CD4-positive, alpha-beta T cell (primary cell): ENCODE data around the gene FAM3A. TPM values are rescaled to one million over a fixed set of nuclear protein-coding genes. Genes with fewer than 3 reads are reported as not detected.

ENCODE experiments used
- ATAC-seq: fragments of 200-7000 bp; cut with Tn5 transposase; one replicate; pipeline ENCODE4 v1.10.0; 2022; ENCODE audit warnings: mild to moderate bottlenecking; ENCODE audit not compliant: poor library complexity
- CTCF ChIA-PET: fragments of 350-600 bp; sonication (Branson Sonifier 250); formaldehyde crosslinking; loops from one replicate; lab custom pipeline; 2021; ENCODE audit warnings: antibody characterized with exemption, inconsistent platforms; lab: Charles Lee
- POLR2A ChIA-PET: fragments of 350-600 bp; sonication (Branson Sonifier 250); formaldehyde crosslinking; loops from one replicate; lab custom pipeline; 2021; ENCODE audit warnings: antibody characterized with exemption, inconsistent platforms; lab: Charles Lee
- DNase-seq, 14 experiments: peaks; one replicate each; pipeline ENCODE4 v3.0.0-alpha.2; 2013 to 2020; ENCODE audit warnings: mixed read lengths in 2 of 14
- H3K27ac ChIP-seq, 2 donors: one replicate each; pipeline versions ENCODE4 v1.5.1 to v1.7.0; 2013; ENCODE audit warnings: low read length in 2 of 2, low read depth in 1 of 2, mild to moderate bottlenecking in 1 of 2
- H3K27me3 ChIP-seq, 2 experiments: 1 replicate in 1 of 2; 2 replicates in 1 of 2; pipeline versions ENCODE4 v1.6.1 to v1.7.0; 2013; ENCODE audit warnings: low read length in 2 of 2, control low read depth in 1 of 2, mild to moderate bottlenecking in 1 of 2, moderate library complexity in 1 of 2; ENCODE audit not compliant: insufficient read depth in 2 of 2, control insufficient read depth in 1 of 2
- H3K36me3 ChIP-seq: one replicate; pipeline ENCODE4 v1.6.1; 2013; ENCODE audit warnings: low read length, control low read depth; ENCODE audit not compliant: insufficient read depth
- H3K4me1 ChIP-seq: one replicate; pipeline ENCODE4 v1.6.1; 2013; ENCODE audit warnings: low read length, control low read depth; ENCODE audit not compliant: insufficient read depth
- H3K4me3 ChIP-seq: one replicate; pipeline ENCODE4 v1.5.1; 2013; ENCODE audit warnings: mild to moderate bottlenecking, low read length, moderate library complexity
- H3K9me3 ChIP-seq, 2 experiments: 1 replicate in 1 of 2; 2 replicates in 1 of 2; pipeline versions ENCODE4 v1.6.1 to v1.7.0; 2013; ENCODE audit warnings: low read length in 2 of 2, mild to moderate bottlenecking in 2 of 2, control low read depth in 1 of 2, moderate library complexity in 1 of 2; ENCODE audit not compliant: control insufficient read depth in 1 of 2, insufficient read depth in 1 of 2
- H3K27ac Mint-ChIP-seq: one replicate; pipeline ENCODE4 v1.8.0; 2020; ENCODE audit warnings: mixed read lengths
- H3K27me3 Mint-ChIP-seq: one replicate; pipeline ENCODE4 v1.8.0; 2021; ENCODE audit warnings: mixed read lengths
- H3K36me3 Mint-ChIP-seq: one replicate; pipeline ENCODE4 v1.8.0; 2021; ENCODE audit warnings: low read depth, mixed read lengths
- H3K4me1 Mint-ChIP-seq: one replicate; pipeline ENCODE4 v1.8.0; 2021; ENCODE audit warnings: low read depth, mixed read lengths
- H3K4me3 Mint-ChIP-seq: one replicate; pipeline ENCODE4 v1.8.0; 2020; ENCODE audit warnings: mild to moderate bottlenecking, mixed read lengths
- H3K9me3 Mint-ChIP-seq: one replicate; pipeline ENCODE4 v1.8.0; 2020; ENCODE audit warnings: mixed read lengths
- intact Hi-C, 2 experiments: fragments of 100-400 bp; cut with DNase I in 1 of 2; cut with micrococcal nuclease in 1 of 2; formaldehyde crosslinking; loops; one replicate each; pipeline versions ENCODE4 v1.15.1 to v1.9.0; 2023 to 2025; cut with DNase I, micrococcal nuclease
- total RNA-seq, 174 experiments: library from RNA in 2 of 174; stranded (reverse) in 2 of 174; gene quantifications; one replicate each; pipeline ENCODE4 v1.2.3 and lab custom pipeline; 2021 to 2026
- TF ChIP-seq, protein P1 (sequence below): fragments of 200-600 bp; IDR thresholded peaks from one replicate; pipeline ENCODE4 v1.8.0; 2022; ENCODE audit warnings: antibody characterized with exemption, mild to moderate bottlenecking

Gene FAM3A
- total RNA-seq, 2 experiments from 2014 or later, result 36.1 to 38.2 TPM

DNA sequence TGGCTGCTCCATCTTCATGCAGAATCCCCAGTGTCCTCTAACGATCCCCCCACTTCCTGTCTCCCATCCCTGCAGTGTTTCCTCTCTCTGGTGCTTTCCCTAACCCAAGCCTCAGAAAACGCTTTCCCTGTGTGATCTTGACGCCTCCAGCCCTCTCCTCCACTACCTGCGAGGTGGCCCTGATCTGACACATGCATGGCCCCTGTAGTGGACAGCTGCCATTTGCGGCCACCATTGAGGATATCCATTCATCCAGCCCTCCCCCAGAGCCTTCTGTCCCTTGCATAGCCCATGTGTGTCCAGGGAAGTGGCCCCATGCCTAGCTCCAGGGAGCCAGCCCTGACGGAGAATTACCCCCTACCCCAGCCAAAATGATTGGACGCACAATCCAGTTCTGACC lies 32.7 kb downstream of the FAM3A start:
- Mint-ChIP-seq H3K4me3 (no peak overlapping the region), H3K36me3 (no peaks in the 10 kb centered on the region), H3K9me3 (no peaks in the 10 kb centered on the region), H3K27ac (no peak overlapping the region), H3K4me1 (peaks cover 12% of the 10 kb centered on the region), H3K27me3 (no peaks in the 10 kb centered on the region)
- Histone ChIP-seq H3K27me3 (no peaks in the 10 kb centered on the region), H3K36me3 (peaks cover 16% of the 10 kb centered on the region), H3K27ac (no peak overlapping the region), H3K4me1 (peaks cover 43% of the 10 kb centered on the region), H3K4me3 (no peak overlapping the region), H3K9me3 (no peaks in the 10 kb centered on the region)
- ChIA-PET POLR2A (no interaction called here), CTCF (no interaction called here)
- TF ChIP-seq, protein P1, sequence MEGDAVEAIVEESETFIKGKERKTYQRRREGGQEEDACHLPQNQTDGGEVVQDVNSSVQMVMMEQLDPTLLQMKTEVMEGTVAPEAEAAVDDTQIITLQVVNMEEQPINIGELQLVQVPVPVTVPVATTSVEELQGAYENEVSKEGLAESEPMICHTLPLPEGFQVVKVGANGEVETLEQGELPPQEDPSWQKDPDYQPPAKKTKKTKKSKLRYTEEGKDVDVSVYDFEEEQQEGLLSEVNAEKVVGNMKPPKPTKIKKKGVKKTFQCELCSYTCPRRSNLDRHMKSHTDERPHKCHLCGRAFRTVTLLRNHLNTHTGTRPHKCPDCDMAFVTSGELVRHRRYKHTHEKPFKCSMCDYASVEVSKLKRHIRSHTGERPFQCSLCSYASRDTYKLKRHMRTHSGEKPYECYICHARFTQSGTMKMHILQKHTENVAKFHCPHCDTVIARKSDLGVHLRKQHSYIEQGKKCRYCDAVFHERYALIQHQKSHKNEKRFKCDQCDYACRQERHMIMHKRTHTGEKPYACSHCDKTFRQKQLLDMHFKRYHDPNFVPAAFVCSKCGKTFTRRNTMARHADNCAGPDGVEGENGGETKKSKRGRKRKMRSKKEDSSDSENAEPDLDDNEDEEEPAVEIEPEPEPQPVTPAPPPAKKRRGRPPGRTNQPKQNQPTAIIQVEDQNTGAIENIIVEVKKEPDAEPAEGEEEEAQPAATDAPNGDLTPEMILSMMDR, result no peak
- ATAC-seq, result no peak
- no peak for DNase-seq
- intact Hi-C loops, result loop anchor here in 1 of 2 experiments (10.0 kb wide), 1 partner anchor 49 kb away; the partner anchor contains the start of gene GDI1

DNA sequence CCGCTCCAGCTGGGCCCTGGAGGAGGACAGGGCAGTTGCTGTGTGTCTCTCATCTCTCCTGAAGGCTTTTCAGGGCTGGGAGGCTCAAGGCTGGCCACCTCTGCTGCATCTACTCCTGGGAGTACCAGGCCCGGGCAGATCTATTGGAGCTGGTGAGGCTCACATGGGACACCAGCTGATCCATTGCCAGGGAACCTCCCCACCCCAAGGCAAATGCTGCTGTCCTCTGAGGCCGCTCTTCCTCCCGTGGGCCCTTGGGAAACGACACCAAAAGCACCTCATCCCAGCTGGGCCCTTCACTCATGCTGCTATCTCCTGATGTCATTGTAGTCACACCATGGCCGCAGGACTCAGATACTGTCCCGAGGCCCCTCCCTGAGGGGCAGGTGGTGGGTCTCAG lies 33.2 kb downstream of the FAM3A start:
- H3K9me3 ChIP-seq, result no peaks in the 10 kb centered on the region
- DNase-seq, result no peak
- Mint-ChIP-seq H3K4me1 (peaks cover 13% of the 10 kb centered on the region), H3K27me3 (no peaks in the 10 kb centered on the region), H3K9me3 (no peaks in the 10 kb centered on the region), H3K36me3 (no peaks in the 10 kb centered on the region), H3K4me3 (no peak overlapping the region), H3K27ac (no peak overlapping the region)
- no peaks in the 10 kb centered on the region for H3K27me3 ChIP-seq
- TF ChIP-seq, protein P1, result no peak
- CTCF ChIA-PET, result no interaction called here
- intact Hi-C loops, result loop anchor here in 1 of 2 experiments (10.0 kb wide), 1 partner anchor 48 kb away; the partner anchor contains the start of gene GDI1
- no peak overlapping the region for H3K4me3 ChIP-seq
- H3K36me3 ChIP-seq, result peaks cover 16% of the 10 kb centered on the region
- H3K27ac ChIP-seq, result no peak overlapping the region
- ATAC-seq, result no peak
- peaks cover 48% of the 10 kb centered on the region for H3K4me1 ChIP-seq
- POLR2A ChIA-PET, result no interaction called here

DNA sequence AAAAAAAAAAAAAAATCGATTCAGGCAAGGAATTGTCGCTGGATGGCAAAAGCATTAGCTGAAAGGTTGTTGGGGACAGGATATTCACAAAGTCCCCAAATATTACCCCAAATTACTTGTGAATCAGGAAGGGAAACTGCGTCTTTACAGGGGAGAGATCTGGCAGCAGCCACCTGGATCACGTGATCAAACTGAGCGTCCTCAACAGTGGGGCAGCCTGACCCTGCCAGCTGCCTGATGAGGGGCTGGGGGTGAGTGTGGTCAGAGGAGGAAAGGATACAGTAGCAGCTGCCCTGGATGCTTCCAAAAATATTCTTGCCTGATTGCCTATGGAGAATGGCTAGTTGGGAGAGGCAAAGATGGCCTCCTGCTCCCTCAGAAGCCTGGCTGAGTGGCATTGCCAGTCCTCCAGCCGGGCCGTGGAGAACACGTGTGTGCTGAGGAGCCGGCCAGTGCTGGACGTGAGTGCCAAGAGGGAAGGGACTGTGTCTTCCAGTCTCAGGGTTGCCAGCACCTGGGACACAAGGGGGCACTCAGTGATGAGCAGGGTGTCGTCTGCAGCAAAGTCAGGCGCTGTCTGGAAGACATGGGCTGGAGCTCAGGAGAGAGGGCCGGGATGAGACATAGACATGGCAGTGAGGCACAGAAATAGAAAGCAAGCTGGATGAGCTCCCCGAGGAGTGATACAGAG lies 34.0 kb downstream of the FAM3A start:
- intact Hi-C loops, result loop anchor here in 1 of 2 experiments (10.0 kb wide), 1 partner anchor 47 kb away; the partner anchor contains the start of gene GDI1
- DNase-seq (no peak), ATAC-seq (no peak)
- no peaks in the 10 kb centered on the region for H3K36me3 Mint-ChIP-seq
- peaks cover 16% of the 10 kb centered on the region for H3K36me3 ChIP-seq
- H3K4me1 ChIP-seq, result peaks cover 45% of the 10 kb centered on the region
- no peak overlapping the region for H3K27ac Mint-ChIP-seq
- no peaks in the 10 kb centered on the region for H3K27me3 Mint-ChIP-seq
- TF ChIP-seq, protein P1, result no peak
- H3K9me3 ChIP-seq, result no peaks in the 10 kb centered on the region
- H3K4me1 Mint-ChIP-seq, result peaks cover 20% of the 10 kb centered on the region
- ChIA-PET POLR2A (no interaction called here), CTCF (no interaction called here)
- H3K27ac ChIP-seq, result no peak overlapping the region
- H3K4me3 Mint-ChIP-seq, result no peak overlapping the region
- no peaks in the 10 kb centered on the region for H3K9me3 Mint-ChIP-seq
- no peak overlapping the region for H3K4me3 ChIP-seq
- H3K27me3 ChIP-seq, result no peaks in the 10 kb centered on the region
